IMR-90 (cell line): ENCODE measurements around the gene ERC2. TPM values are rescaled to one million over a fixed set of nuclear protein-coding genes. Genes with fewer than 3 reads are reported as not detected.

Experiments
- ATAC-seq: fragments of 200-7000 bp; cut with Tn5 transposase; 2 replicates; pipeline ENCODE4 v1.9.1; 2020; ENCODE audit warnings: low read depth, mild to moderate bottlenecking, moderate library complexity
- BruUV-seq: library from RNA; stranded (reverse); fragments of 400-500 nt; replicated peaks from 2 replicates; lab custom pipeline; 2021; lab: Mats Ljungman, UMichigan
- CTCF ChIA-PET: fragments of 300-600 bp; formaldehyde crosslinking; extraction: SDS; loops from one replicate; lab custom pipeline; 2021; ENCODE audit warnings: antibody characterized with exemption; lab: Yijun Ruan, JAX
- POLR2A ChIA-PET: fragments of 300-600 bp; sonication (Branson Sonifier 250); formaldehyde crosslinking; loops from one replicate; lab custom pipeline; 2022; ENCODE audit warnings: antibody characterized with exemption; ENCODE audit not compliant: unreplicated experiment; lab: Charles Lee
- DNase-seq: peaks from one replicate; pipeline ENCODE4 v3.0.0; 2013
- H2AFZ ChIP-seq: replicated peaks from 2 replicates; pipeline ENCODE3; 2013; ENCODE audit warnings: low read length, mild to moderate bottlenecking; ENCODE audit not compliant: poor library complexity
- H2AK5ac ChIP-seq: 2 replicates; pipeline ENCODE4 v1.6.1; 2013; ENCODE audit warnings: low read depth, low read length, inconsistent platforms
- H2AK9ac ChIP-seq: replicated peaks from 2 replicates; pipeline ENCODE3; 2013; ENCODE audit warnings: mild to moderate bottlenecking, low read depth, low read length, moderate library complexity; ENCODE audit not compliant: poor library complexity
- H2BK120ac ChIP-seq: 2 replicates; pipeline ENCODE4 v1.6.1; 2013; ENCODE audit warnings: low read depth, low read length, inconsistent platforms
- H2BK15ac ChIP-seq: 3 replicates; pipeline ENCODE4 v1.6.1; 2013; ENCODE audit warnings: low read depth, low read length, inconsistent platforms
- H2BK20ac ChIP-seq: 2 replicates; pipeline ENCODE4 v1.6.1; 2013; ENCODE audit warnings: low read depth, mild to moderate bottlenecking, inconsistent platforms, low read length, moderate library complexity
- H2BK5ac ChIP-seq: 2 replicates; pipeline ENCODE4 v1.6.1; 2013; ENCODE audit warnings: mild to moderate bottlenecking, low read depth, low read length, inconsistent platforms; ENCODE audit not compliant: poor library complexity, severe bottlenecking
- H3K14ac ChIP-seq: replicated peaks from 2 replicates; pipeline ENCODE4 v1.6.1; 2013; ENCODE audit warnings: low read depth, low read length, inconsistent platforms
- H3K18ac ChIP-seq: 2 replicates; pipeline ENCODE4 v1.6.1; 2013; ENCODE audit warnings: low read depth, low read length, control low read depth
- H3K23ac ChIP-seq: 2 replicates; pipeline ENCODE4 v1.6.1; 2013; ENCODE audit warnings: low read depth, low read length, inconsistent platforms
- H3K27ac ChIP-seq: 2 replicates; pipeline ENCODE4 v1.5.1; 2013; ENCODE audit warnings: mild to moderate bottlenecking, control low read depth, low read length; ENCODE audit not compliant: insufficient read depth
- H3K27me3 ChIP-seq: 2 replicates; pipeline ENCODE4 v1.6.1; 2013; ENCODE audit warnings: low read length; ENCODE audit not compliant: control insufficient read depth, insufficient read depth
- H3K36me3 ChIP-seq: 2 replicates; pipeline ENCODE4 v1.6.1; 2013; ENCODE audit warnings: low read length, mixed read lengths; ENCODE audit not compliant: control insufficient read depth, insufficient read depth
- H3K4ac ChIP-seq: 2 replicates; pipeline ENCODE4 v1.6.1; 2013; ENCODE audit warnings: low read depth, low read length, inconsistent platforms
- H3K4me1 ChIP-seq: 2 replicates; pipeline ENCODE4 v1.6.1; 2013; ENCODE audit warnings: low read length, mixed read lengths; ENCODE audit not compliant: control insufficient read depth, insufficient read depth
- H3K4me2 ChIP-seq: 2 replicates; pipeline ENCODE4 v1.6.1; 2013; ENCODE audit warnings: low read depth, mild to moderate bottlenecking, control low read depth, low read length, moderate library complexity
- H3K4me3 ChIP-seq: 2 replicates; pipeline ENCODE4 v1.5.1; 2013; ENCODE audit warnings: low read depth, mild to moderate bottlenecking, control low read depth, low read length, moderate library complexity; ENCODE audit not compliant: insufficient read depth
- H3K56ac ChIP-seq: 2 replicates; pipeline ENCODE4 v1.6.1; 2013; ENCODE audit warnings: low read length, inconsistent platforms; ENCODE audit not compliant: insufficient read depth; ENCODE audit errors: extremely low read depth
- H3K79me1 ChIP-seq, 2 experiments: 2 replicates each; pipeline ENCODE4 v1.6.1; 2013; ENCODE audit warnings: low read length in 2 of 2, inconsistent platforms in 1 of 2, low read depth in 1 of 2
- H3K9ac ChIP-seq: 2 replicates; pipeline ENCODE4 v1.6.1; 2013; ENCODE audit warnings: low read depth, low read length, control low read depth
- H3K9me1 ChIP-seq: 2 replicates; pipeline ENCODE4 v1.6.1; 2013; ENCODE audit warnings: low read length, inconsistent platforms; ENCODE audit not compliant: insufficient read depth
- H3K9me3 ChIP-seq: 2 replicates; pipeline ENCODE4 v1.6.1; 2013; ENCODE audit warnings: low read length; ENCODE audit not compliant: control insufficient read depth, insufficient read depth
- H4K20me1 ChIP-seq: 2 replicates; pipeline ENCODE4 v1.6.1; 2013; ENCODE audit warnings: low read length, inconsistent platforms; ENCODE audit not compliant: insufficient read depth
- H4K5ac ChIP-seq: 2 replicates; pipeline ENCODE4 v1.6.1; 2013; ENCODE audit warnings: mild to moderate bottlenecking, low read depth, low read length, control low read depth
- H4K8ac ChIP-seq, 2 experiments: 2 replicates each; pipeline ENCODE4 v1.6.1; 2013; ENCODE audit warnings: low read depth in 2 of 2, low read length in 2 of 2, control low read depth in 1 of 2, inconsistent platforms in 1 of 2
- H4K91ac ChIP-seq: 2 replicates; pipeline ENCODE4 v1.6.1; 2013; ENCODE audit warnings: low read depth, low read length, inconsistent platforms; ENCODE audit not compliant: insufficient read depth
- BHLHE40 ChIP-seq: fragments of 150-350 bp; IDR thresholded peaks from 2 replicates; pipeline ENCODE4 v1.6.1; 2016; ENCODE audit warnings: mild to moderate bottlenecking, low read depth, low read length
- CEBPB ChIP-seq: IDR thresholded peaks from 2 replicates; pipeline ENCODE4 v1.6.1; 2012; ENCODE audit warnings: low read depth, low read length, improper control_type of control experiment
- CHD1 ChIP-seq: IDR thresholded peaks from 2 replicates; pipeline ENCODE4 v1.6.1; 2012; ENCODE audit warnings: low read depth, low read length, improper control_type of control experiment
- FOS ChIP-seq: fragments of 150-350 bp; IDR thresholded peaks from 2 replicates; pipeline ENCODE4 v1.6.1; 2016; ENCODE audit warnings: low read depth, low read length
- MAFK ChIP-seq: IDR thresholded peaks from 2 replicates; pipeline ENCODE4 v1.6.1; 2012; ENCODE audit warnings: low read depth, low read length, improper control_type of control experiment
- MAZ ChIP-seq: IDR thresholded peaks from 2 replicates; pipeline ENCODE4 v1.6.1; 2012; ENCODE audit warnings: low read depth, mild to moderate bottlenecking, low read length, improper control_type of control experiment, moderate library complexity, borderline replicate concordance
- MXI1 ChIP-seq: IDR thresholded peaks from 2 replicates; pipeline ENCODE4 v1.6.1; 2012; ENCODE audit warnings: low read depth, mild to moderate bottlenecking, low read length, moderate library complexity, borderline replicate concordance
- NFE2L2 ChIP-seq: fragments of 150-350 bp; IDR thresholded peaks from 2 replicates; pipeline ENCODE4 v1.6.1; 2016; ENCODE audit warnings: low read depth, mild to moderate bottlenecking, low read length
- POLR2A ChIP-seq: IDR thresholded peaks from 2 replicates; pipeline ENCODE4 v1.6.1; 2012; ENCODE audit warnings: mild to moderate bottlenecking, low read depth, low read length
- RAD21 ChIP-seq: IDR thresholded peaks from 2 replicates; pipeline ENCODE4 v1.6.1; 2012; ENCODE audit warnings: low read length, improper control_type of control experiment
- RCOR1 ChIP-seq: IDR thresholded peaks from 2 replicates; pipeline ENCODE4 v1.6.1; 2012; ENCODE audit warnings: mild to moderate bottlenecking, low read length, improper control_type of control experiment; ENCODE audit not compliant: insufficient replicate concordance
- RFX5 ChIP-seq: IDR thresholded peaks from 2 replicates; pipeline ENCODE4 v1.8.0; 2012; ENCODE audit warnings: low read depth, mild to moderate bottlenecking, low read length, moderate library complexity
- SMC3 ChIP-seq: fragments of 150-350 bp; IDR thresholded peaks from 2 replicates; pipeline ENCODE4 v1.6.1; 2016; ENCODE audit warnings: low read depth, mild to moderate bottlenecking, antibody characterized with exemption, low read length, moderate library complexity
- USF2 ChIP-seq: fragments of 150-350 bp; IDR thresholded peaks from 2 replicates; pipeline ENCODE4 v1.6.1; 2017; ENCODE audit warnings: mild to moderate bottlenecking, antibody characterized with exemption, low read length, low read depth
- WGBS, 2 experiments: methylation state at CpG; one replicate each; pipeline versions ENCODE4 v1.1.5 to v1.1.7; 2013; ENCODE audit warnings: missing lambda C conversion rate in 2 of 2; ENCODE audit not compliant: insufficient read length in 1 of 2; ENCODE audit errors: extremely low coverage in 2 of 2; 5-methylcytosine and 5-hydroxymethylcytosine counted together
- dilution Hi-C: fragments of 300-500 bp; cut with HindIII; formaldehyde crosslinking; loops from one replicate; pipeline ENCODE4 v1.14.3; 2018; ENCODE audit warnings: low sequenced_read_pairs; ENCODE audit not compliant: unreplicated experiment
- in situ Hi-C: fragments of 300-500 bp; cut with MboI; formaldehyde crosslinking; loops from 3 replicates; pipeline ENCODE4 v1.14.3; 2019; ENCODE audit warnings: low sequenced_read_pairs, inconsistent platforms, mixed read lengths
- intact Hi-C: fragments of 100-400 bp; cut with micrococcal nuclease; formaldehyde crosslinking; loops from 2 replicates; pipeline ENCODE4 v1.10.0; 2022
- polyA plus RNA-seq, 3 experiments: library from polyadenylated mRNA; depleted of rRNA; stranded (reverse); fragments of >200 nt; gene quantifications; 2 replicates each; pipeline ENCODE4 v1.2.3, GENCODE V29; 2012; ENCODE audit warnings: low replicate concordance in 1 of 3
- total RNA-seq: library from RNA; depleted of rRNA; stranded (reverse); fragments of >200 nt; gene quantifications from 2 replicates; pipeline ENCODE4 v1.2.3, GENCODE V29; 2012
- TF ChIP-seq, protein P1 (sequence below): fragments of 150-350 bp; IDR thresholded peaks from 2 replicates; pipeline ENCODE4 v1.6.1; 2016; ENCODE audit warnings: low read depth, mild to moderate bottlenecking, low read length, moderate library complexity, borderline replicate concordance
- TF ChIP-seq, protein P2 (sequence below): conservative IDR thresholded peaks from 2 replicates; pipeline ENCODE4 v1.5.1; 2012; ENCODE audit warnings: mild to moderate bottlenecking, low read depth, low read length, improper control_type of control experiment

ERC2 gene
- total and polyA plus RNA-seq, 2 of the 4 experiments (the other 2 are of a cell fraction), result 0.17 to 0.18 TPM

GRCh38 chr3:56379723-56380287 lies 88.5 kb downstream of the ERC2 start:
- Histone ChIP-seq H3K79me1 (no peaks in the 10 kb centered on the region), H3K4me2 (no peak overlapping the region), H3K56ac (no peak overlapping the region), H2BK15ac (no peak overlapping the region), H3K4me3 (no peak overlapping the region), H3K27me3 (no peaks in the 10 kb centered on the region), H3K14ac (no peak overlapping the region), H4K20me1 (no peaks in the 10 kb centered on the region), H3K36me3 (no peaks in the 10 kb centered on the region), H3K4me1 (no peaks in the 10 kb centered on the region), H4K91ac (no peak overlapping the region), H3K23ac (no peak overlapping the region), H3K18ac (no peak overlapping the region), H2AK5ac (no peak overlapping the region), H3K4ac (no peak overlapping the region), H2AK9ac (no peak overlapping the region), H2BK120ac (no peak overlapping the region), H2AFZ (no peak overlapping the region), H4K5ac (no peak overlapping the region), H4K8ac (no peak overlapping the region), H3K9ac (no peak overlapping the region), H3K27ac (no peak overlapping the region), H3K9me1 (no peaks in the 10 kb centered on the region), H2BK5ac (no peak overlapping the region), H3K9me3 (peaks cover 3% of the 10 kb centered on the region; the same call in 1 of the 2 replicates), H2BK20ac (no peak overlapping the region)
- POLR2A ChIA-PET, result no interaction called here
- TF ChIP-seq MAZ, result no peak
- TF ChIP-seq USF2, result no peak
- TF ChIP-seq SMC3, result no peak
- TF ChIP-seq BHLHE40, result no peak
- TF ChIP-seq, protein P1, sequence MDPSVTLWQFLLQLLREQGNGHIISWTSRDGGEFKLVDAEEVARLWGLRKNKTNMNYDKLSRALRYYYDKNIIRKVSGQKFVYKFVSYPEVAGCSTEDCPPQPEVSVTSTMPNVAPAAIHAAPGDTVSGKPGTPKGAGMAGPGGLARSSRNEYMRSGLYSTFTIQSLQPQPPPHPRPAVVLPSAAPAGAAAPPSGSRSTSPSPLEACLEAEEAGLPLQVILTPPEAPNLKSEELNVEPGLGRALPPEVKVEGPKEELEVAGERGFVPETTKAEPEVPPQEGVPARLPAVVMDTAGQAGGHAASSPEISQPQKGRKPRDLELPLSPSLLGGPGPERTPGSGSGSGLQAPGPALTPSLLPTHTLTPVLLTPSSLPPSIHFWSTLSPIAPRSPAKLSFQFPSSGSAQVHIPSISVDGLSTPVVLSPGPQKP, result no peak
- no peak for TF ChIP-seq POLR2A
- TF ChIP-seq, protein P2, sequence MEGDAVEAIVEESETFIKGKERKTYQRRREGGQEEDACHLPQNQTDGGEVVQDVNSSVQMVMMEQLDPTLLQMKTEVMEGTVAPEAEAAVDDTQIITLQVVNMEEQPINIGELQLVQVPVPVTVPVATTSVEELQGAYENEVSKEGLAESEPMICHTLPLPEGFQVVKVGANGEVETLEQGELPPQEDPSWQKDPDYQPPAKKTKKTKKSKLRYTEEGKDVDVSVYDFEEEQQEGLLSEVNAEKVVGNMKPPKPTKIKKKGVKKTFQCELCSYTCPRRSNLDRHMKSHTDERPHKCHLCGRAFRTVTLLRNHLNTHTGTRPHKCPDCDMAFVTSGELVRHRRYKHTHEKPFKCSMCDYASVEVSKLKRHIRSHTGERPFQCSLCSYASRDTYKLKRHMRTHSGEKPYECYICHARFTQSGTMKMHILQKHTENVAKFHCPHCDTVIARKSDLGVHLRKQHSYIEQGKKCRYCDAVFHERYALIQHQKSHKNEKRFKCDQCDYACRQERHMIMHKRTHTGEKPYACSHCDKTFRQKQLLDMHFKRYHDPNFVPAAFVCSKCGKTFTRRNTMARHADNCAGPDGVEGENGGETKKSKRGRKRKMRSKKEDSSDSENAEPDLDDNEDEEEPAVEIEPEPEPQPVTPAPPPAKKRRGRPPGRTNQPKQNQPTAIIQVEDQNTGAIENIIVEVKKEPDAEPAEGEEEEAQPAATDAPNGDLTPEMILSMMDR, result no peak
- TF ChIP-seq MXI1, result no peak
- TF ChIP-seq FOS, result no peak
- no peak for TF ChIP-seq RFX5
- TF ChIP-seq CEBPB, result no peak
- no peak for TF ChIP-seq RAD21
- TF ChIP-seq NFE2L2, result no peak
- TF ChIP-seq RCOR1, result no peak
- no peak for TF ChIP-seq MAFK
- no peak for TF ChIP-seq CHD1
- intact Hi-C loops, result no loop called here
- BruUV-seq, result no TSS peak
- no CpG with 5 or more reads among the region's 7 CpGs for WGBS, 2 experiments
- dilution Hi-C loops, result no loop called here
- CTCF ChIA-PET, result no interaction called here
- in situ Hi-C loops, result no loop called here
- DNase-seq (no peak), ATAC-seq (no peak)
